Head of caudate nucleus (tissue), 42 donors: Measurements from ENCODE around the gene NIT1.
A peak's percentile ranks its signal among the peaks of the same experiment; 100 is the strongest.

ENCODE experiments used
- DNase-seq, 42 donors: peaks; one replicate each; pipeline versions ENCODE4 v3.0.0 to v3.0.0-alpha.2; 2020 to 2021; ENCODE audit warnings: mixed read lengths in 7 of 42
- intact Hi-C: fragments of 100-400 bp; cut with DNase I; formaldehyde crosslinking; loops from one replicate; pipeline ENCODE4 v1.15.0; 2022

The NIT1 gene

GRCh38 chr1:161164901-161165610 is 47.2 kb downstream of the NIT1 start:
- no peak for DNase-seq
- intact Hi-C loops = no loop called here

- intact Hi-C loops = no loop called here
- peak; percentile 94 to 99 (median 98) for DNase-seq
These were observed 48.1 kb downstream of the NIT1 start, which contains the start of gene PPOX for GRCh38 chr1:161165742-161166668. Gene PPOX, plus strand, starts transcription at chr1:161166426. Its CDS starts 422 bp downstream, at chr1:161166848.

GRCh38 chr1:161166669-161167548 is 49.0 kb downstream of the NIT1 start:
- intact Hi-C loops = no loop called here
- DNase-seq = peak in 6 of 42 donors; percentile 20 to 46 (median 37)

- intact Hi-C loops = no loop called here
- no peak for DNase-seq
These were observed 51.0 kb downstream of the NIT1 start for GRCh38 chr1:161168906-161169305.
